ENCODE data around the gene KRTAP9-2. TPM values are rescaled to one million over a fixed set of nuclear protein-coding genes. Genes with fewer than 3 reads are reported as not detected.

KRTAP9-2 gene
- not detected in 2 replicates for total RNA-seq

GRCh38 chr17:41226598-41227095, at the start of gene KRTAP9-2:
TSS of gene KRTAP9-2 (plus strand) at chr17:41226648. CDS start at chr17:41226655, 7 bp downstream.

DNA sequence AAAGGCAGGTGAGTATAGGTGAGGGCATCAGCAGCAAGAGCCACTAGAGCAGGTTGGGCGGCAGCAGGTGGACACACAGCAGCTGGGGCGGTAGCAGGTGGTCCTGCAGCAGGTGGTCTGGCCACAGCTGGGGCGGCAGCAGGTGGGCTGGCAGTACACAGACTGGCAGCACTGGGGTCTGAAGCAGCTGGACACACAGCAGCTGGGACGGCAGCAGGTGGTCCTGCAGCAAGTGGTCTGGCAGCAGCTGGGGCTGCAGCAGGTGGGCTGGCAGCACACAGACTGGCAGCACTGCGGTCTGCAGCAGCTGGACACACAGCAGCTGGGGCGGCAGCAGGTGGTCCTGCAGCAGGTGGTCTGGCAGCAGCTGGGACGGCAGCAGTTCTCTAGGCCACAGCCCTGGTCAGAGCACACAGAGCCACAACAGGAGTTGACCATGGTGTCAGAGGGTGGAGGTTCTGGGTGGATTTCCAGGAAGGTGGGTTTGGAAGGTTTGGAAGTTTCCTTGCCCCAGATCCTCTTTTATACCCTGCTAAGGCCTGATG, 48.6 kb upstream of the KRTAP9-2 start, which contains the start of gene KRTAP4-2:
KRTAP4-2 (minus strand) TSS at position 495 of the 545 bp plus-strand sequence; CDS start at position 438, 57 bp downstream.

DNA sequence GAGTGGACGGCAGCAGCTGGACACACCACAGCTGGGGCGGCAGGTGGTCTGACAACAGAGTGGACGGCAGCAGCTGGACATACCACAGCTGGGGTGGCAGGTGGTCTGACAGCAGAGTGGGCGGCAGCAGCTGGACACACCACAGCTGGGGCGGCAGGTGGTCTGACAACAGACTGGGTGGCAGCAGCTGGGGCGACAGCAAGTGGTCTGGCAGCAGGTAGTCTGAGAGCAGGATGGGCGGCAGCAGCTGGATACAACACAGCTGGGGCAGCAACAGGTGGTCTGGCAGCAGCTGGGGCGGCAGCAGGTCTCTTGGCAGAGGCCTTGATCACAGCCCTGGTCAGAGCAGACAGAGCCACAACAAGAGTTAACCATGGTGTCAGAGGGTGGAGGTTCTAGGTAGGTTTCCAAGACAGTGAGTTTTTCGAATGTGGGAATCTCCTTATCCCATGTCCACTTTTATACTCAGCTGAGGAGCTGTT, 41.9 kb upstream of the KRTAP9-2 start, which contains the start of gene KRTAP4-1:
KRTAP4-1 (minus strand) TSS at position 432 of the 482 bp plus-strand sequence; CDS start at position 375, 57 bp downstream.

GRCh38 chr17:41189837-41190318, 36.6 kb upstream of the KRTAP9-2 start, which contains the start of gene KRTAP9-1:
TSS of gene KRTAP9-1 (plus strand) at chr17:41189887. CDS start at chr17:41189887, 0 bp downstream.

DNA sequence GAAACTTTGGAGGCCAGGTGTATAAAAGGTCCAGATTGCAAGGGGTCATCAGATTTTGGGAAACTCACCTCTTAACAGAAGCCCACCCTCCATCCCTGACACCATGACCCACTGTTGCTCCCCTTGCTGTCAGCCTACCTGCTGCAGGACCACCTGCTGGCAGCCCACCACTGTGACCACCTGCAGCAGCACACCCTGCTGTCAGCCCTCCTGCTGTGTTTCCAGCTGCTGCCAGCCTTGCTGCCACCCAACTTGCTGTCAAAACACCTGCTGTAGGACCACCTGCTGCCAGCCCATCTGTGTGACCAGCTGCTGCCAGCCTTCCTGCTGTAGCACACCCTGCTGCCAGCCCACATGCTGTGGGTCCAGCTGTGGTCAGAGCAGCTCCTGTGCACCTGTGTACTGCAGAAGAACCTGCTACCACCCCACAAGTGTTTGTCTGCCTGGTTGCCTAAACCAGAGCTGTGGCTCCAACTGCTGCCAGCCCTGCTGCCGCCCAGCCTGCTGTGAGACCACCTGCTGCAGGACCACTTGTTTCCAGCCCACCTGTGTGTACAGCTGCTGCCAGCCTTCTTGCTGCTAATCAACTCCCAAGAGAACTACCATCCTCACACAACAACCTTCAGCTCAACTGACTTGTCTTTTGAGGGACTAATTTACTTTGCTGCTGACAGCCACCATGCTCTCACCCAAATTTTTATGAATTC, 6.1 kb downstream of the KRTAP9-2 start, which contains the start of gene KRTAP9-3:
KRTAP9-3 (plus strand) TSS at position 51 of the 707 bp plus-strand sequence; CDS start at position 104, 53 bp downstream.

GRCh38 chr17:41237949-41238437, 11.5 kb downstream of the KRTAP9-2 start, which contains the start of gene KRTAP9-8:
TSS of gene KRTAP9-8 (plus strand) at chr17:41237999. CDS start at chr17:41238052, 53 bp downstream.

DNA sequence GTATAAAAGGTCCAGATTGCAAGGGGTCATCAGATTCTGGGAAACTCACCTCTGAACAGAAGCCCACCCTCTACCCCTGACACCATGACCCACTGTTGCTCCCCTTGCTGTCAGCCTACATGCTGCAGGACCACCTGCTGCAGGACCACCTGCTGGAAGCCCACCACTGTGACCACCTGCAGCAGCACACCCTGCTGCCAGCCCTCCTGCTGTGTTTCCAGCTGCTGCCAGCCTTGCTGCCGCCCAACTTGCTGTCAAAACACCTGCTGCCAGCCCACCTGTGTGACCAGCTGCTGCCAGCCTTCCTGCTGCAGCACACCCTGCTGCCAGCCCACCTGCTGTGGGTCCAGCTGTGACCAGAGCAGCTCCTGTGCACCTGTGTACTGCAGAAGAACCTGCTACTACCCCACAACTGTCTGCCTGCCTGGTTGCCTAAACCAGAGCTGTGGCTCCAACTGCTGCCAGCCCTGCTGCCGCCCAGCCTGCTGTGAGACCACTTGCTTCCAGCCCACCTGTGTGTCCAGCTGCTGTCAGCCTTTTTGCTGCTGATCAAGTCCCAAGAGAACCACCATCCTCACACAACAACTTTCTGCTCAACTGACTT, 23.3 kb downstream of the KRTAP9-2 start, which contains the start of gene KRTAP9-4:
KRTAP9-4 (plus strand) TSS at position 51 of the 604 bp plus-strand sequence; CDS start at position 85, 34 bp downstream.

DNA sequence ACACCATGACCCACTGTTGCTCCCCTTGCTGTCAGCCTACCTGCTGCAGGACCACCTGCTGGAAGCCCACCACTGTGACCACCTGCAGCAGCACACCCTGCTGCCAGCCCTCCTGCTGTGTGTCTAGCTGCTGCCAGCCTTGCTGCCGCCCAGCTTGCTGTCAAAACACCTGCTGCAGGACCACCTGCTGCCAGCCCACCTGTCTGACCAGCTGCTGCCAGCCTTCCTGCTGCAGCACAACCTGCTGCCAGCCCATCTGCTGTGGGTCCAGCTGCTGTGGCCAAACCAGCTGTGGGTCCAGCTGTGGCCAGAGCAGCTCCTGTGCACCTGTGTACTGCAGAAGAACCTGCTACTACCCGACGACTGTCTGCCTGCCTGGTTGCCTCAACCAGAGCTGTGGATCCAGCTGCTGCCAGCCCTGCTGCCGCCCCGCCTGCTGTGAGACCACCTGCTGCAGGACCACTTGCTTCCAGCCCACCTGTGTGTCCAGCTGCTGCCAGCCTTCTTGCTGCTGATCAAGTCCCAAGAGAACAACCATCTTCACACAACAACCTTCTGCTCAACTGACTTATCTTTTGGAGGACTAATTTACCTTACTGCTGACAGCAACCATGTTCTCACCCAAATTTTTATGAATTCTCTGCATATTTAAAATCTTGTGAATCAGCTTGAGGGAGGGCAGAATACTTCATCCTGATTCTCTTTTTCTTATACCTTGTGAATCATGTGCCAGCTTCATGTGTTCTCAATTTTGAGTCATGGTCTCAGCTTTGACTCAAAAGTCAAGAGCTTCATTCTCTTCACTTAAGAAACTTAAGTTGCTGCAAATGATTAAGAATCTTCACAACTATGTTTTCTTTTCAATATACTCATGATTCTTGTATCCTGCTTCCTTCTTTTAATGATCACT, 29.2 kb downstream of the KRTAP9-2 start, which contains the start of gene KRTAP9-9:
KRTAP9-9 (plus strand) TSS at position 4 of the 910 bp plus-strand sequence.

GRCh38 chr17:41265078-41265477, 38.6 kb downstream of the KRTAP9-2 start, which contains the start of gene KRTAP9-6:
TSS of gene KRTAP9-6 (plus strand) at chr17:41265378. CDS start at chr17:41265378, 0 bp downstream.

DNA sequence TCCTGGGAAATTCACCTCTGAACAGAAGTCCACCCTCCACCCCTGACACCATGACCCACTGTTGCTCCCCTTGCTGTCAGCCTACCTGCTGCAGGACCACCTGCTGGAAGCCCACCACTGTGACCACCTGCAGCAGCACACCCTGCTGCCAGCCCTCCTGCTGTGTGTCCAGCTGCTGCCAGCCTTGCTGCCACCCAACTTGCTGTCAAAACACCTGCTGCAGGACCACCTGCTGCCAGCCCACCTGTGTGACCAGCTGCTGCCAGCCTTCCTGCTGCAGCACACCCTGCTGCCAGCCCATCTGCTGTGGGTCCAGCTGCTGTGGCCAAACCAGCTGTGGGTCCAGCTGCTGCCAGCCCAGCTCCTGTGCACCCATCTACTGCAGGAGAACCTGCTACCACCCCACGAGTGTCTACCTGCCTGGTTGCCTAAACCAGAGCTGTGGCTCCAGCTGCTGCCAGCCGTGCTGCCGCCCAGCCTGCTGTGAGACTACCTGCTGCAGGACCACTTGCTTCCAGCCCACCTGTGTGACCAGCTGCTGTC, 49.3 kb downstream of the KRTAP9-2 start, which contains the start of gene KRTAP9-7:
KRTAP9-7 (plus strand) TSS at position 51 of the 543 bp plus-strand sequence; CDS start at position 51, 0 bp downstream.

Other genes starting within 250 kb of the KRTAP9-2 start
- not detected in 2 replicates for gene KRT40, start 242.3 kb upstream of the KRTAP9-2 start, total RNA-seq
- not detected in 2 replicates for gene KRTAP3-3, start 232.5 kb upstream of the KRTAP9-2 start, total RNA-seq
- not detected in 2 replicates for gene KRTAP3-2, start 226.7 kb upstream of the KRTAP9-2 start, total RNA-seq
- not detected in 2 replicates for gene KRTAP3-1, start 217.5 kb upstream of the KRTAP9-2 start, total RNA-seq
- not detected in 2 replicates for gene KRTAP1-5, start 199.4 kb upstream of the KRTAP9-2 start, total RNA-seq
- not detected in 2 replicates for gene KRTAP1-4, start 196.5 kb upstream of the KRTAP9-2 start, total RNA-seq
- gene KRTAP1-3, start 191.8 kb upstream of the KRTAP9-2 start, total RNA-seq: not detected in 2 replicates
- gene KRTAP1-1, start 185.2 kb upstream of the KRTAP9-2 start, total RNA-seq: not detected in 2 replicates
- not detected in 2 replicates for gene KRTAP2-1, start 179.3 kb upstream of the KRTAP9-2 start, total RNA-seq
- gene KRTAP2-2, start 171.4 kb upstream of the KRTAP9-2 start, total RNA-seq: not detected in 2 replicates
- gene KRTAP2-3, start 166.5 kb upstream of the KRTAP9-2 start, total RNA-seq: not detected in 2 replicates
- gene KRTAP2-4, start 160.8 kb upstream of the KRTAP9-2 start, total RNA-seq: not detected in 2 replicates
- gene KRTAP4-7, start 142.5 kb upstream of the KRTAP9-2 start, total RNA-seq: not detected in 2 replicates
- not detected in 2 replicates for gene KRTAP4-8, start 128.5 kb upstream of the KRTAP9-2 start, total RNA-seq
- not detected in 2 replicates for gene KRTAP4-16, start 124.4 kb upstream of the KRTAP9-2 start, total RNA-seq
- gene KRTAP4-9, start 121.3 kb upstream of the KRTAP9-2 start, total RNA-seq: not detected in 2 replicates
- not detected in 2 replicates for gene KRTAP4-11, start 108.3 kb upstream of the KRTAP9-2 start, total RNA-seq
- not detected in 2 replicates for gene KRTAP4-12, start 102.5 kb upstream of the KRTAP9-2 start, total RNA-seq
- not detected in 2 replicates for gene KRTAP4-6, start 86.1 kb upstream of the KRTAP9-2 start, total RNA-seq
- gene KRTAP4-5, start 76.8 kb upstream of the KRTAP9-2 start, total RNA-seq: not detected in 2 replicates
- gene KRTAP4-4, start 65.9 kb upstream of the KRTAP9-2 start, total RNA-seq: not detected in 2 replicates
- gene KRTAP4-3, start 58.4 kb upstream of the KRTAP9-2 start, total RNA-seq: not detected in 2 replicates
- gene KRTAP4-2, start 48.4 kb upstream of the KRTAP9-2 start, total RNA-seq: not detected in 2 replicates
- not detected in 2 replicates for gene KRTAP4-1, start 41.7 kb upstream of the KRTAP9-2 start, total RNA-seq
- gene KRTAP9-1, start 36.8 kb upstream of the KRTAP9-2 start, total RNA-seq: not detected in 2 replicates
- not detected in 2 replicates for gene KRTAP9-3, start 5.8 kb downstream of the KRTAP9-2 start, total RNA-seq
- not detected in 2 replicates for gene KRTAP9-8, start 11.4 kb downstream of the KRTAP9-2 start, total RNA-seq
- gene KRTAP9-4, start 23.0 kb downstream of the KRTAP9-2 start, total RNA-seq: not detected in 2 replicates
- gene KRTAP9-9, start 28.7 kb downstream of the KRTAP9-2 start, total RNA-seq: not detected in 2 replicates
- not detected in 2 replicates for gene KRTAP9-6, start 38.7 kb downstream of the KRTAP9-2 start, total RNA-seq
- gene KRTAP9-7, start 49.0 kb downstream of the KRTAP9-2 start, total RNA-seq: not detected in 2 replicates
- not detected in 2 replicates for gene KRTAP29-1, start 76.2 kb downstream of the KRTAP9-2 start, total RNA-seq
- gene KRTAP16-1, start 82.7 kb downstream of the KRTAP9-2 start, total RNA-seq: not detected in 2 replicates
- not detected in 2 replicates for gene KRTAP17-1, start 89.1 kb downstream of the KRTAP9-2 start, total RNA-seq
- gene KRT33A, start 124.2 kb downstream of the KRTAP9-2 start, total RNA-seq: not detected in 2 replicates
- gene KRT33B, start 143.2 kb downstream of the KRTAP9-2 start, total RNA-seq: not detected in 2 replicates
- not detected in 2 replicates for gene KRT34, start 155.7 kb downstream of the KRTAP9-2 start, total RNA-seq
- gene KRT31, start 171.0 kb downstream of the KRTAP9-2 start, total RNA-seq: not detected in 2 replicates
- gene KRT37, start 197.9 kb downstream of the KRTAP9-2 start, total RNA-seq: not detected in 2 replicates
- gene KRT38, start 214.3 kb downstream of the KRTAP9-2 start, total RNA-seq: not detected in 2 replicates
- gene KRT32, start 240.7 kb downstream of the KRTAP9-2 start, total RNA-seq: not detected in 2 replicates

All from aortic smooth muscle cell (primary cell).